Nephron (organoid): ENCODE data around the gene TNPO2.

Source experiments
- H3K27ac Mint-ChIP-seq, 3 experiments: 2 replicates each; pipeline ENCODE4 v1.8.0; 2020; ENCODE audit warnings: mixed read lengths in 3 of 3, mild to moderate bottlenecking in 2 of 3, moderate library complexity in 1 of 3
- H3K27me3 Mint-ChIP-seq: 2 replicates; pipeline ENCODE4 v1.8.0; 2021; ENCODE audit warnings: low read depth, mild to moderate bottlenecking, moderate library complexity, mixed read lengths
- H3K36me3 Mint-ChIP-seq: 2 replicates; pipeline ENCODE4 v1.8.0; 2020; ENCODE audit warnings: low read depth, mixed read lengths
- H3K4me1 Mint-ChIP-seq: 2 replicates; pipeline ENCODE4 v1.8.0; 2020; ENCODE audit warnings: mixed read lengths
- H3K4me3 Mint-ChIP-seq, 3 experiments: 2 replicates each; pipeline ENCODE4 v1.8.0; 2020; ENCODE audit warnings: mild to moderate bottlenecking in 3 of 3, mixed read lengths in 3 of 3, moderate library complexity in 2 of 3
- H3K9me3 Mint-ChIP-seq: 2 replicates; pipeline ENCODE4 v1.8.0; 2020; ENCODE audit warnings: mixed read lengths
- CTCF ChIP-seq, 3 experiments: fragments of 200-600 bp; sonication (generic); IDR thresholded peaks; one replicate each; pipeline ENCODE4 v1.5.0; 2021; ENCODE audit warnings: antibody characterized with exemption in 3 of 3; ENCODE audit not compliant: unreplicated experiment in 3 of 3

TNPO2 gene

GRCh38 chr19:12723641-12724426 is at the start of gene TNPO2:
TSS of gene TNPO2 (minus strand) at chr19:12723932. CDS start at chr19:12720977, 2,955 bp downstream.
- Mint-ChIP-seq H3K36me3 (peaks cover 23% of the 10 kb centered on the region), H3K4me1 (peaks cover 24% of the 10 kb centered on the region), H3K4me3 (peak within 1 kb of the TSS; percentile 92 to 95 (median 94)), H3K27me3 (no peaks in the 10 kb centered on the region), H3K27ac (peak within 1 kb of the TSS; percentile 96 to 100 (median 99)), H3K9me3 (no peaks in the 10 kb centered on the region)
- no peak for TF ChIP-seq CTCF (IDR thresholded peaks at IDR 0.05; ENCODE audit: unreplicated experiment in 3 of 3)

GRCh38 chr19:12772323-12772722 is 48.6 kb upstream of the TNPO2 start:
- Mint-ChIP-seq H3K9me3 (no peaks in the 10 kb centered on the region), H3K27ac (no peak overlapping the region), H3K4me3 (no peak overlapping the region), H3K27me3 (peaks cover 4% of the 10 kb centered on the region), H3K4me1 (peaks cover 19% of the 10 kb centered on the region), H3K36me3 (no peaks in the 10 kb centered on the region)
- TF ChIP-seq CTCF (IDR thresholded peaks at IDR 0.05; ENCODE audit: unreplicated experiment in 3 of 3), result no peak

GRCh38 chr19:12770922-12771321 is 47.2 kb upstream of the TNPO2 start:
- H3K36me3 Mint-ChIP-seq, result peaks cover 4% of the 10 kb centered on the region
- peaks cover 4% of the 10 kb centered on the region for H3K27me3 Mint-ChIP-seq
- no peak for TF ChIP-seq CTCF (IDR thresholded peaks at IDR 0.05; ENCODE audit: unreplicated experiment in 3 of 3)
- H3K4me1 Mint-ChIP-seq, result peaks cover 17% of the 10 kb centered on the region
- no peaks in the 10 kb centered on the region for H3K9me3 Mint-ChIP-seq
- no peak overlapping the region for H3K4me3 Mint-ChIP-seq
- H3K27ac Mint-ChIP-seq, result no peak overlapping the region

GRCh38 chr19:12769689-12770088 is 46.0 kb upstream of the TNPO2 start:
- no peak for TF ChIP-seq CTCF (IDR thresholded peaks at IDR 0.05; ENCODE audit: unreplicated experiment in 3 of 3)
- H3K4me3 Mint-ChIP-seq, result peak overlapping the region; percentile 1 to 23 (median 17)
- peaks cover 13% of the 10 kb centered on the region for H3K36me3 Mint-ChIP-seq
- H3K27me3 Mint-ChIP-seq, result peaks cover 4% of the 10 kb centered on the region
- H3K27ac Mint-ChIP-seq, result peak overlapping the region in 1 of 3 experiments; percentile 38
- H3K4me1 Mint-ChIP-seq, result peaks cover 17% of the 10 kb centered on the region
- no peaks in the 10 kb centered on the region for H3K9me3 Mint-ChIP-seq

- Mint-ChIP-seq H3K27me3 (peaks cover 4% of the 10 kb centered on the region), H3K4me1 (peaks cover 9% of the 10 kb centered on the region), H3K4me3 (no peak overlapping the region), H3K36me3 (peaks cover 20% of the 10 kb centered on the region), H3K9me3 (no peaks in the 10 kb centered on the region), H3K27ac (no peak overlapping the region)
- no peak for TF ChIP-seq CTCF (IDR thresholded peaks at IDR 0.05; ENCODE audit: unreplicated experiment in 3 of 3)
These were observed 43.9 kb upstream of the TNPO2 start for GRCh38 chr19:12767666-12768065.

GRCh38 chr19:12767150-12767549 is 43.4 kb upstream of the TNPO2 start:
- Mint-ChIP-seq H3K27me3 (peaks cover 4% of the 10 kb centered on the region), H3K36me3 (peaks cover 20% of the 10 kb centered on the region), H3K4me3 (no peak overlapping the region), H3K27ac (no peak overlapping the region), H3K4me1 (peaks cover 9% of the 10 kb centered on the region), H3K9me3 (no peaks in the 10 kb centered on the region)
- no peak for TF ChIP-seq CTCF (IDR thresholded peaks at IDR 0.05; ENCODE audit: unreplicated experiment in 3 of 3)
